Fibroblast of pulmonary artery (primary cell): ENCODE results near the gene WDR83.

ENCODE experiments used
- DNase-seq: peaks from one replicate; pipeline ENCODE4 v3.0.0-alpha.2; 2010; ENCODE audit warnings: low read depth
- H3K4me3 ChIP-seq: replicated peaks from 2 replicates; pipeline ENCODE4 v1.5.1; 2011; ENCODE audit warnings: low read depth, mild to moderate bottlenecking, control low read depth, low read length, moderate library complexity
- TF ChIP-seq, protein P1 (sequence below): IDR thresholded peaks from 2 replicates; pipeline ENCODE4 v1.5.1; 2011; ENCODE audit warnings: mild to moderate bottlenecking, control low read depth, low read length, inconsistent platforms; ENCODE audit errors: missing control alignments

WDR83 gene

DNA sequence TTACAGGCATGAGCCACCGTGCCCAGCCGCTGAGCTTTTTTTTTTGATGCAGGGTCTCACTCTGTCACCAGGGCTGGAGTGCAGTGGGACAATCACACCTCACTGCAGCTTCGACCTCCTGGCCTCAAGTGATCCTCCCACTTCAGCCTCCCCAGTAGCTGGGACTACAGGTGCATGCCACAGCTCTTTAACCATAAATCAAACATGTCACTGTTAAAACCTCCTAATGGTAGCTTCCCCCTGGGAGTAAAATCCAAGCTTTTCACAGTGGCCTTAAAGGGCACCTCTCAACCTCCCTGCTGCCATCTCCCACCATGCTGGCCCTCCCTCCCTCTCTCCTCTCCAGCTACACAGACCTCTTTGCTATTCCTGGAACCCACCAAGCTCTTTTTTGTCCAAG, 19.2 kb downstream of the WDR83 start:
- no peak overlapping the region for H3K4me3 ChIP-seq
- TF ChIP-seq, protein P1, sequence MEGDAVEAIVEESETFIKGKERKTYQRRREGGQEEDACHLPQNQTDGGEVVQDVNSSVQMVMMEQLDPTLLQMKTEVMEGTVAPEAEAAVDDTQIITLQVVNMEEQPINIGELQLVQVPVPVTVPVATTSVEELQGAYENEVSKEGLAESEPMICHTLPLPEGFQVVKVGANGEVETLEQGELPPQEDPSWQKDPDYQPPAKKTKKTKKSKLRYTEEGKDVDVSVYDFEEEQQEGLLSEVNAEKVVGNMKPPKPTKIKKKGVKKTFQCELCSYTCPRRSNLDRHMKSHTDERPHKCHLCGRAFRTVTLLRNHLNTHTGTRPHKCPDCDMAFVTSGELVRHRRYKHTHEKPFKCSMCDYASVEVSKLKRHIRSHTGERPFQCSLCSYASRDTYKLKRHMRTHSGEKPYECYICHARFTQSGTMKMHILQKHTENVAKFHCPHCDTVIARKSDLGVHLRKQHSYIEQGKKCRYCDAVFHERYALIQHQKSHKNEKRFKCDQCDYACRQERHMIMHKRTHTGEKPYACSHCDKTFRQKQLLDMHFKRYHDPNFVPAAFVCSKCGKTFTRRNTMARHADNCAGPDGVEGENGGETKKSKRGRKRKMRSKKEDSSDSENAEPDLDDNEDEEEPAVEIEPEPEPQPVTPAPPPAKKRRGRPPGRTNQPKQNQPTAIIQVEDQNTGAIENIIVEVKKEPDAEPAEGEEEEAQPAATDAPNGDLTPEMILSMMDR: no peak
- no peak for DNase-seq

DNA sequence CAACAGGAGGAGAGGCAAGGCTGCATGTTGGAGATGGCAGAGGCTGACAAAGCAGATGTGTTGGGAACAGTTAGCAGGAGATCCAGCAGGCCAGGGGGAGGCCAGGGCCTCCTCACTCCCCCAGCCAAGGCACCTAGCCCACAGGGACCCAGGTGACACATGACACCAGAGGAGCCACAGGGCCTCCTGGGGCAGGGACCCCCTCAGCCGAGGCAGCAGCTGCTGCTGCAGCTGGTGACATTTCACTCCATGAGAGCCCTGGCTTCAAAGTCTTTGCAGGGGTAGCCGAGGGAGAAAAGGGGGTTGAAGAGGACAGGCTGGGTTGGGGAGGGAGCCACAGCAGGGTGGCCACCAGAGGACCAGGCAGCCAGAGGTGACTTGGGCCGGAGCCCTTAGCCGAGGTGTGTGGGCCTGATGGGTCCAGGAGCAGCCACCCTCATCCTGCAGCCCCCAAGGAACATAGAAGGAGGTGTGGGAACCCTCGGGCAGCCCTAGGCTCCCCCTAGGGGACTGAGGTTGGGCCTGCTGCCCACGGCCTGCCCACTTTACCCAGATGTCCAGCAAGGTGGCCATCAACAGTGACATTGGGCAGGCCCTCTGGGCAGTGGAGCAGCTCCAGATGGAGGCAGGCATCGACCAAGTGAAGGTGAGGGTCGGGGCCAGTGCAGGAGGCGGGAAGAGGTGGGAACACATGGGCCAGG, 21.0 kb downstream of the WDR83 start, which contains the start of gene GNG14:
Gene GNG14, plus strand, starts transcription at position 503 of the 701 bp plus-strand sequence. Its CDS starts 51 bp downstream, at position 554.
- H3K4me3 ChIP-seq: no peak within 1 kb of the TSS
- TF ChIP-seq, protein P1: no peak
- no peak for DNase-seq

DNA sequence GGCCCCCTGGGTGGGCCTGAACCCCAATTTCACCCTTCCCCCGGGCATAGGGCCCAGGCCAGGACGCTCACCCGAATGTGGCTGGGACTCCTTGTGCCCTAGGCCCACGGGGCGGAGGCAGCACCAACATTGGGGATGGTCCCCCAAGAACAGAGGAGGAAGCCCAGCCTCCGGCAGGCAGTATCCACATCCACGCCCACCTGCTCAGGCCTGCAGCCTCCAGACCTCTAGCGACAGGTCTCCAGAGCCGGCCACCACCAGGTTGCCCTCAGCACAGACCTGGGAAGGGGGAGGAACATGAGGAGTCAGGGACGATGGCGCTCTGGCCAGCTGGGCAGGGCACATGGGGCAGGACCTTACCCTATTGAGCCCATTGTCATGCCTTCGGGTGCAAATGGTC, 22.4 kb downstream of the WDR83 start:
- no peak overlapping the region for H3K4me3 ChIP-seq
- TF ChIP-seq, protein P1: no peak
- DNase-seq: no peak

DNA sequence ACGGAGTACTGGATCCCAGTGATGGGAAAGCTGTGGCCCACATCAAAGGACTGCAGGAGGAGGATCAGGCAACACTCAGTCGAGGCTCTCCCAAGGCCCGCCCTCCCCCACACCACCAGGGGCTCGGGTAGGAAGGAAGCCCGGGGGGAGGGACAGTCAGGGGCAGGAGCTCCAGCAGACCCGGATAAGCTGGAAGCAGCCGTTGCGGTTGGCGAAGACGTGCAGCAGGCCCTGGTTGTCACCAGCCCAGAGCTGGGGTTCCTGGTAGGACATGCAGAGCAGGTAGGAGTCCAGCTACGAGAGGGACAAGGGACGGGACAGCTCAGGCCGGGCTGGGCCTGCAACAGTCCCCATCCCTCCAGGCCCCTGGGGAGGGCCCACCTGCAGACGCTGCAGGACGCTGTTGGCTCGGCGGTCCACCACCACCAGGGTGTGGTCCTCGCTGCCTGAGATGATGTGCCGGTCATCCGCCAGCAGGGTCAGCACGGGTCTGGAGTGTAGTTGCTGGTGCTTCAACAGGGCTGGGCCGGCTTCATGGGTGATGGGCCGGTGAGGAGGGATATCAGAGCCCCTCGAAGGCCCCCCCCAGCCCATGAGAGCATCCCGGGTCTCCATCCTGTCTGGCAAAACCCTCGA, 23.1 kb downstream of the WDR83 start:
- TF ChIP-seq, protein P1: no peak
- no peak overlapping the region for H3K4me3 ChIP-seq
- no peak for DNase-seq

DNA sequence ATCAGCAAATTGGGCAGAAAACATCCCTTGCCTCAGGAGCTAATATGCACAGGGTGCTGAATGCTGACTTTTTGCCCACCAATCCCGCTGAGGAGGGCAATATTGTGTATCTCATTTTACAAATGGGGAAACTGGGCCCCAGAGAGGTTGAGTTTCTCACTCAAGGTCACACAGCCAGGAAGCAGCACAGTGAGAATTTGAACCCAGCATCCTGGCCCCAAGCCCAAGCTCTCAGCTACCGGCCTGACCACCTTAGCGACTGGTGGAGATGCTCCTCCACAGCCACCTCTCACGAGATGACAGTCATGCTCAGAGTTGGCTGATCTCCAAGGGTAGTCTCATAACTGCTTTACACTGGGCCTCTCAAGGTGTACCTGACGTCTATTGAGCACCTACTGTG, 26.4 kb downstream of the WDR83 start:
- TF ChIP-seq, protein P1: no peak
- no peak for DNase-seq

DNA sequence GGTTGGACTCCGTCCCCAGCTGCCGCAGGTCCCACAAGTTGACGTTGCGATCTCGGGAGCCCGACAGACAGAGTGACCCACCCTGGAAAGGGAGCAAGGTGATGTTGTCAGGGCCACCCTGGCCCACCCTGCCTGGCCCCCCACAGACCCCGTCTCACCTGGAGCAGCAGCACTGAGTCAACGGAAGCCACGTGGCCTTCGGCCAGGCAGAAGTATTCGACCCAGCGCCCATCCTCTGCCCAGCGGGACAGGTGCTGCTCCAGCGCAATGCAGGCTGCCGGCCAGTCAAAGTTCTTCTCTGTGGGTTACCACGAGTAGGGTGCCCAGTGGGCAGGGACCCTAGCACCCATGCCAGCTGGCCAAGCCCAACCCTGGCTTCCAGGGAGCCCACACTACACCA, 28.0 kb downstream of the WDR83 start:
- H3K4me3 ChIP-seq: no peak overlapping the region
- TF ChIP-seq, protein P1: no peak
- no peak for DNase-seq

More for the DNA sequence above, 26.4 kb downstream of the WDR83 start:
- H3K4me3 ChIP-seq: no peak overlapping the region
